ENCODE data around the gene SLC19A1.

- no peak for TF ChIP-seq CTCF (IDR thresholded peaks at IDR 0.05)
- TF ChIP-seq POLR2A (IDR thresholded peaks at IDR 0.05) = no peak
Measured at GRCh38 chr21:45556645-45557615, 14.7 kb upstream of the SLC19A1 start.

Measured in Peyer's patch (tissue), 4 donors.